ENCODE results near the gene NPAS4. TPM values are rescaled to one million over a fixed set of nuclear protein-coding genes. Genes with fewer than 3 reads are reported as not detected.

NPAS4 gene
- total RNA-seq, 4 donors from 2014 or later: 0.42 TPM; not detected in 3

- peaks cover 0 to 7% (median under 1%) of the 10 kb centered on the region in 4 donors for H3K4me1 ChIP-seq
- no peak for DNase-seq (ENCODE audit: low spot score in 2 of 2)
- H3K27me3 ChIP-seq: no peaks in the 10 kb centered on the region
- H3K27ac ChIP-seq: no peak overlapping the region
- no peak overlapping the region for H3K4me3 ChIP-seq
- TF ChIP-seq, protein P1, sequence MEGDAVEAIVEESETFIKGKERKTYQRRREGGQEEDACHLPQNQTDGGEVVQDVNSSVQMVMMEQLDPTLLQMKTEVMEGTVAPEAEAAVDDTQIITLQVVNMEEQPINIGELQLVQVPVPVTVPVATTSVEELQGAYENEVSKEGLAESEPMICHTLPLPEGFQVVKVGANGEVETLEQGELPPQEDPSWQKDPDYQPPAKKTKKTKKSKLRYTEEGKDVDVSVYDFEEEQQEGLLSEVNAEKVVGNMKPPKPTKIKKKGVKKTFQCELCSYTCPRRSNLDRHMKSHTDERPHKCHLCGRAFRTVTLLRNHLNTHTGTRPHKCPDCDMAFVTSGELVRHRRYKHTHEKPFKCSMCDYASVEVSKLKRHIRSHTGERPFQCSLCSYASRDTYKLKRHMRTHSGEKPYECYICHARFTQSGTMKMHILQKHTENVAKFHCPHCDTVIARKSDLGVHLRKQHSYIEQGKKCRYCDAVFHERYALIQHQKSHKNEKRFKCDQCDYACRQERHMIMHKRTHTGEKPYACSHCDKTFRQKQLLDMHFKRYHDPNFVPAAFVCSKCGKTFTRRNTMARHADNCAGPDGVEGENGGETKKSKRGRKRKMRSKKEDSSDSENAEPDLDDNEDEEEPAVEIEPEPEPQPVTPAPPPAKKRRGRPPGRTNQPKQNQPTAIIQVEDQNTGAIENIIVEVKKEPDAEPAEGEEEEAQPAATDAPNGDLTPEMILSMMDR (IDR thresholded peaks at IDR 0.05): no peak
- H3K9me3 ChIP-seq: no peaks in the 10 kb centered on the region
- WGBS, 2 donors: 83 to 95% methylated on average over 11 of the region's 11 CpGs
- H3K36me3 ChIP-seq: peaks cover 0 to 71% (median 0%) of the 10 kb centered on the region in 3 donors
These were observed 52.3 kb downstream of the NPAS4 start for GRCh38 chr11:66473167-66473566.

- TF ChIP-seq, protein P1 (IDR thresholded peaks at IDR 0.05): no peak
- TF ChIP-seq EP300 (IDR thresholded peaks at IDR 0.05): no peak
- TF ChIP-seq POLR2A (IDR thresholded peaks at IDR 0.05): no peak
- Histone ChIP-seq H3K27ac (no peak overlapping the region), H3K27me3 (no peaks in the 10 kb centered on the region), H3K4me1 (peaks cover 0 to 9% (median under 1%) of the 10 kb centered on the region in 4 donors), H3K9me3 (no peaks in the 10 kb centered on the region), H3K4me3 (no peak overlapping the region), H3K36me3 (peaks cover 0 to 71% (median 0%) of the 10 kb centered on the region in 3 donors)
- WGBS, 2 donors: 88 to 90% methylated on average over 19 to 20 of the region's 20 CpGs
- DNase-seq (ENCODE audit: low spot score in 2 of 2): no peak
These were observed 53.0 kb downstream of the NPAS4 start for GRCh38 chr11:66473608-66474515.

DNA sequence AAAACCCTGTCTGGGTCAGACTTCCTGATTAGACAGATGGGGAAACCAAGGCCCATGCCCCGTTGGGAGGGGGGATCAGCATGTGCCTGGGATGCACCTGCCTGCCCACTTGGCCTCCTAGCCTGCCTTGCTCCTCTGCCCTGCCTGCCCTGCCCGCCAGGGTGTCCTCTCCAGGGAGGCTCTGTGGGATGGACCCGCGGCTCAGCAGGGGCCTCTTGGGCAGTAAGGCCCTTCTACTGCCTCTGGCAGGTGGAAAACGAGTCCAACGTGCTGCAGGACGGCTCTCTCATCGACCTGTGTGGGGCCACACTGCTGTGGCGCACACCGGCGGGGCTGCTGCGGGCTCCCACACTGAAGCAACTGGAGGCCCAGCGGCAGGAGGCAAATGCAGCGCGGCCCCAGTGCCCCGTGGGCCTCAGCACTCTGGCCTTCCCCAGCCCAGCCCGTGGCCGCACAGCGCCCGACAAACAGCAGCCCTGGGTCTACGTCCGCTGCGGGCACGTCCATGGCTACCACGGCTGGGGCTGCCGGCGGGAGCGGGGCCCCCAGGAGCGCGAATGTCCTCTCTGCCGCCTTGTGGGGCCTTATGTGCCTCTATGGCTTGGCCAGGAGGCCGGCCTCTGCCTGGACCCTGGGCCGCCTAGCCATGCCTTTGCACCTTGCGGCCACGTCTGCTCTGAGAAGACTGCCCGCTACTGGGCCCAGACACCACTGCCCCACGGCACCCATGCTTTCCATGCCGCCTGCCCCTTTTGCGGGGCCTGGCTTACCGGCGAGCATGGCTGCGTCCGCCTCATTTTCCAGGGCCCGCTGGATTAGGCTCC is 54.7 kb downstream of the NPAS4 start:
- Histone ChIP-seq H3K9me3 (no peaks in the 10 kb centered on the region), H3K27me3 (no peaks in the 10 kb centered on the region), H3K4me3 (no peak overlapping the region), H3K36me3 (peaks cover 0 to 65% (median 0%) of the 10 kb centered on the region in 3 donors), H3K4me1 (peaks cover 0 to 18% (median 6%) of the 10 kb centered on the region in 4 donors), H3K27ac (no peak overlapping the region)
- WGBS, 2 donors: 87% methylated on average over 15 to 37 of the region's 44 CpGs
- TF ChIP-seq POLR2A (IDR thresholded peaks at IDR 0.05) (no peak), EP300 (IDR thresholded peaks at IDR 0.05) (no peak)
- TF ChIP-seq, protein P1 (IDR thresholded peaks at IDR 0.05): no peak
- no peak for DNase-seq (ENCODE audit: low spot score in 2 of 2)

Small RNA genes lying within 50 kb of the gene (small RNA-seq; reads per million reads assigned to genes)
- not detected for gene RF00017
- gene RF00416: not detected
- gene RNU1-84P: not detected

Other genes starting within 250 kb of the NPAS4 start
- 10 to 100 TPM; 14.9 to 32.7 (median 23.9) TPM for gene KLC2, start 163.3 kb upstream of the NPAS4 start, total RNA-seq
- 100 to 1,000 TPM in 2 of 4 donors, 10 to 100 TPM in 2; 76.3 to 144 (median 96.8) TPM for gene RAB1B, start 152.4 kb upstream of the NPAS4 start, total RNA-seq
- not detected for gene CNIH2, start 142.9 kb upstream of the NPAS4 start, total RNA-seq
- 100 to 1,000 TPM in 2 of 4 donors, 10 to 100 TPM in 2; 76.0 to 143 (median 90.6) TPM for gene YIF1A, start 131.9 kb upstream of the NPAS4 start, total RNA-seq
- gene TMEM151A, start 129.1 kb upstream of the NPAS4 start, total RNA-seq: not detected
- 10 to 100 TPM; 29.9 to 69.7 (median 47.3) TPM for gene CD248, start 104.0 kb upstream of the NPAS4 start, total RNA-seq
- gene RIN1, start 84.6 kb upstream of the NPAS4 start, total RNA-seq: 10 to 100 TPM in 1 of 4 donors, 1 to 10 TPM in 3; 2.4 to 14.1 (median 4.1) TPM
- 10 to 100 TPM; 27.2 to 44.7 (median 34.8) TPM for gene BRMS1, start 75.9 kb upstream of the NPAS4 start, total RNA-seq
- 100 to 1,000 TPM in 1 of 4 donors, 10 to 100 TPM in 3; 53.4 to 105 (median 97.6) TPM for gene B4GAT1, start 73.4 kb upstream of the NPAS4 start, total RNA-seq
- gene SLC29A2, start 49.3 kb upstream of the NPAS4 start, total RNA-seq: 1 to 10 TPM; 1.5 to 5.4 (median 2.4) TPM
- 10 to 100 TPM; 42.9 to 63.8 (median 53.9) TPM for gene MRPL11, start 17.8 kb downstream of the NPAS4 start, total RNA-seq
- gene PELI3, start 45.9 kb downstream of the NPAS4 start, total RNA-seq: 10 to 100 TPM; 14.4 to 26.4 (median 20.4) TPM
- 10 to 100 TPM; 12.2 to 41.8 (median 25.0) TPM for gene DPP3, start 59.4 kb downstream of the NPAS4 start, total RNA-seq
- gene BBS1, start 89.6 kb downstream of the NPAS4 start, total RNA-seq: 100 to 1,000 TPM in 2 of 4 donors, 10 to 100 TPM in 2; 66.1 to 161 (median 104) TPM
- gene ZDHHC24, start 125.0 kb downstream of the NPAS4 start, total RNA-seq: 10 to 100 TPM; 15.3 to 17.7 (median 16.6) TPM
- under 1 TPM in 1 of 4 donors, not detected in 3; 0.21 TPM for gene ACTN3, start 125.9 kb downstream of the NPAS4 start, total RNA-seq
- gene CTSF, start 147.6 kb downstream of the NPAS4 start, total RNA-seq: 100 to 1,000 TPM; 102 to 322 (median 190) TPM
- gene CCDC87, start 172.0 kb downstream of the NPAS4 start, total RNA-seq: 1 to 10 TPM in 1 of 4 donors, under 1 TPM in 2, not detected in 1; 0.21 to 1.1 (median 0.30) TPM
- 10 to 100 TPM; 33.4 to 54.0 (median 48.6) TPM for gene CCS, start 172.2 kb downstream of the NPAS4 start, total RNA-seq
- gene RBM14, start 195.6 kb downstream of the NPAS4 start, total RNA-seq: 10 to 100 TPM; 42.4 to 72.6 (median 61.5) TPM
- 10 to 100 TPM; 53.5 to 83.9 (median 57.2) TPM for gene RBM4, start 217.7 kb downstream of the NPAS4 start, total RNA-seq